DMS114 treated with DMSO at 0.1 percent for 48 hours (cell line): Measurements from ENCODE around the gene MRGPRE.

Experiments
- DNase-seq: peaks from one replicate; lab custom pipeline; 2025; ENCODE audit not compliant: unreplicated experiment; lab: John Stamatoyannopoulos, UW

MRGPRE gene

GRCh38 chr11:3197044-3197695 lies 35.0 kb downstream of the MRGPRE start:
- no peak for DNase-seq

DNA sequence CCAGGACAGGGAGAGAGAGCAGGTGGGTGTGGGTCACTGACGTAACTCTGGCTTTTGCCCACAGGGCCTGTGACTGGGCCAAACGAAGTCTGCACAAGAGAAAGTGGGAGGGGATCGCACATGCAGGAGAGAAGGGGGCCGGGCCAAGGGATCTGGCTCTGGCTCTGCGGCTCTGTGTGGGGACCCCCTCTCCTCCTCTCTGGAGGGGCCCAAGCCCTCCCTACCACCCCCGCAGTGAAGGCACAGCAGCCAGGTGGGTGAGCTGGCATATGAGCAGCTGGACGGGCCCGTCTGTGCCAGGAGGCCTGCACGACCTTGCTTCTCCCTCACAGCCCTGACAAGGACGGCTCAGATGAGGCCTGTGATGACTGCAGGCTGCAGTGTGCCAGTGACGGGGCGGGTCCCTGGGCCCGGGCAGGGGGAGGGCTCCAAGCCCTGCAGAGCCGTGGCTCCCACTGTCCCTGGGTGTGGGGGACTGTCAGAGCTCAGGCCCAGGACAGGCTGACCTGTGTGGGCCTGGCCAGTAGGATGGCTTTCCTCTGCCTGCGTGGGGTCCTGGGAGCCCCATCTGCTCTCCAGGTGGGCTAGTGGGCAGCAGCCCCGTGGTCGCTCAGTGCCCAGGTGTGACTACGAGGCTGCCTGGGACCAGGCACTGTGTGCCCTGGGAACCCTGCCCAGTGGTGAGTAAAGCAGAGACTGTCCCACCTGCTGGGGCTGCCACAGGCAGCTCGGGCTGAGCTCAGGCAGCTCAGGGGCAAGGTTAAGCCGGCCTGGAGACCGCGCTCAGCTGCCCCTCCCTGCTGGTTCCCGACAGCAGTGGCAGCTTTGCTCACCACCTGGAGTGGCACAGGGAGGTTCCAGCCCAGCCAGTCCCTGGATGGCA lies 35.8 kb downstream of the MRGPRE start:
- no peak for DNase-seq

DNA sequence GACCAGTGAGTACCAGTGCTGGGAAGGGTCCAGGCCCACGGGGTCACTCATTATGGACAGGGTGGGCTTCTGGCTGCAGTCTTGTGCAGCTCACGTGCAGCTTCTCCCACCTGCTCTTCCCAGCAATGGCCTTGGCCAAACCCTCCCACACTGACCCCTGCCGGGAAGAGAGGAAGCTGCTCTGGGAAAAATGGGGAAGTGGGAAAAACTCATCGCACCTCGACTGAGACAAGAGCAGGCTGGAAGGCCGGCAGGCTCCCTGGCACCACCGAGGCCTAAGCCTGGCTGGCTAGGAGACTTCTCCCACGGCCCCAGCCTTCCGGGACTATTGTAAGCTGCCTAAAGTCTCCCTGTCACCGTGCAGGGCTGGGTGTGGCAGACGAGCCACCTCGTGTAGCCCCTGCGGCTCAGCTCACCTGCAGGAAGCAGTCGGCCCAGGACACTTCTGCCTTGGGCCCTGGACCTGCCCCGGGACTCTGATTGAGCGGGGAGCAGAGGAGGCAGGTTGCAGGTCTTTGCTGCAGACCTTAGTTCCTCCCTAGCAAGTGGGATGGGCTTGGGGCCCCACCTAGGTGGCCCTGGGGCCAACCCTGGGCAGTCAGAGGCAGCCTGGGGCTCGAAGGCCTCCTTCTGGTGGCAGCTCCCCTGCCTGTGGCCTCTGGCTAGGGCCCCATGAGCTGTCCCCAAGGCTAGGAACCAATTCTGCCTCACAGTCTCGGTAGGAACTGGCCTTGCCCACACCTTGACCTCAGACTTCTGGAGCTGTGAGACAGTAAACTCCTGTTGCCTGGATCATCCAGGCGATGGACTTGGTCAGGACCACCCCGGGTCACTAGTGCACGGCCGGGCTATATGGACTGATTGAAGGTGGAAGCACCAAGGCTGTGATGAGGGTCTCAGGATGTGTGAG lies 36.7 kb downstream of the MRGPRE start:
- DNase-seq, result no peak

DNA sequence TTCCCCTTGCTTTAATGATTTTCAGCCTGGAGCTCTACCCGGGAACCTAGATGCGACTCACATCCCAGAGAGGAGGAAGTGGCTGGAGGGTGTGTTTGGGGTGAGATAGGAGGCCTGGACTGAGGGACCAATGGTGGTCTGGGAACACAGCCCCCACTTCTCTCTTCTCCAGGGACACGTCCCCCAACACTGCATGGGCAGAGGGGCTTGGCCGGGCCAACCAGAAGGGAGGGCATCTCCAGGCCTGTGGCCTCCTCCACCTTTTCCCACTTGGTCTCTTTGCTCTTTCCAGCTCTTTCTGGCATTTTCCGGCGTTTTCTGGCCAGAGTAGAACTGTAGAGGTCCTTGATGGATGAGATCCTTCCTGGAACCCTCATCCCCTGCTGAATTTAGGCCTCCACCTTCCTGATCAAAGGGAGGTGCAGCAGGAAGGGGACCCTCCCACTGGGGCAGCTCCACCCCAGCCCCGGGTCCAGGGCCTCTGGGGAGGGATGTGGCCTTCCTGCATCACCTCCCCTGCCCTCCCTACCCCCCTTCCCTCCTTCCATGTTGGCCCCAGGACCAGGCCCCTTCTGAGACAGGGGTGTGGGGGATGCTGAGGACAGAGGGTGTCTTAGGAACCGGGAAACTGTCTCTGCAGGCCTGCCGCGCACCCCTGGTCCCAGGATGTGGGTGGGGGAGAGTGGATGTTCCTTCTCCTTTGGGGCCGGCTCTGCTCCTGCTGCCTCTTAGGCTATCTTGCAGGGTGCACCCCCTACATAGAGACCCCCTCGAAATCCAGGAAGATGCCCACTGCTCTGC lies 38.0 kb downstream of the MRGPRE start:
- DNase-seq, result no peak

DNA sequence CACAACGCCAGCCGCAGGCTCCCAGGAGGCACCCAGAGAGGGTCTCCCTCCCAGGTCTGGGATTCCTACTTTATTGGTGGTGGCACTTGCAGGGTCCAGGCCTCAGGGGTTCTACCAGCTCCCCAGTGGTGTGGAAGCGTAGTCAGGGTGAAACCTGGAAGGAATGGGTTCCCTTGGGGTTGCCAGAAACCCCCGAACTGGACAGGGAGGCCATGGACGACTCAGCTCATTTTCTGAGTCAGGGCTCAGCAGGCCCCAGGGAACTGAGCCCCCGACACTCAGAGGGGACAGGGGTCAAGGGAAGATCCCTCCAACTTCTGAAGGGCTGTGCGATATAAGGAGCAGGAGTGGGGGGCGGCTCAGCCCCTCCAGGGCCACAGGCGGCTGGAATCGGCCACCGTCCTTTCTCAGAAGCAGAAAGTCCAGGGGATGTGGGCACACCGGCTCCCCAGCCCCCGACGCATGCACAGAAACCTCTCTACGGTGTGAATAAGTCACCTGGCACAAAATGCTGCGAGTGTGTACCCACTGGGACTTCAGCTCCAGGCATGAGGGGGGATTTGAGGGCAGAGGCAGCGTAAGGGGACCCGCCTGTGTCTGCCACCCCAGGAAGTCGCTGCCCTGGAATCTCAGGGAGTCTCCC lies 38.7 kb downstream of the MRGPRE start:
- no peak for DNase-seq

DNA sequence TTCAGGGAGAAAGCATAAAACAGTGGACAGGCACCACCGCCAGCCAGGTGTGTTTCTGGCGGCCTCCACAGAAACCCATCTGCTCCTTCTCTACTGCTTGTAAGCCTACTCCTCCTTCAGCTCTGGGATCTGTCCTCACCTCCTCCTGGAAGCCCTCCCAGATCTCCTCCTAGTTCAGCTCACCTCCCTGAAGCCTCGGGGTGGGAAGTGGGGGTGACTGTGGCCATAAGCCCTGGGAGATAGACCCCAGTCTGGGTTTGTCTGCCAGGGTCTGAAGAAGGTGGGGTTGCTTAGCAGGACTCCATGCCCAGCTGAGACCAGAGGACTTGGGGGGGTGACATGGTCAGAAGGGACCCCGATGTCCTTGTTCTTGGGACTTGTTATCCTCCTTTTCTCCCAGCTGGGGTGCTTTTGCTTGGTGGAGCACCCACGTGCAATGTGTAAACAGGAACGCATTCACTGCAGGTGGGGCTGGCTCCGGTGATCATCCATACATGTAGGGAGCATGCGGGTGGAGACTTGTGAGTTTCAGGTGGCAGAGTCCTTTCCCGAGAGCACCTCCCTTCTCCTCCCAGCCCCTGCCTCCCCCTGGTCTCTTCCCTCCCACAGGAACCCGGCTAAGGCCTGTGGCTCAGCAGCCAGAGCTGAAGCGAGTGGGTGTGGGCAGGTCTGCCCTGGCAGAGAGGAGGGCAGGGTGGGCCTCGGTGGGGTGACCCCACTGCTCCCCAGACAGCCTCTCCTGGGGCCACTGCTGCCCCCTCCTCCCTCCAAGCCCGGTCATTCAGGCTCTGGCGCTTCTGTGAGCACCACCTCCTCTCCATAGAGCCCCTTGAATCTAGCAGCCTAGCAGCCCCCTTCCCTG lies 39.5 kb downstream of the MRGPRE start:
- DNase-seq, result no peak

GRCh38 chr11:3191586-3192324 lies 40.5 kb downstream of the MRGPRE start:
- no peak for DNase-seq

DNA sequence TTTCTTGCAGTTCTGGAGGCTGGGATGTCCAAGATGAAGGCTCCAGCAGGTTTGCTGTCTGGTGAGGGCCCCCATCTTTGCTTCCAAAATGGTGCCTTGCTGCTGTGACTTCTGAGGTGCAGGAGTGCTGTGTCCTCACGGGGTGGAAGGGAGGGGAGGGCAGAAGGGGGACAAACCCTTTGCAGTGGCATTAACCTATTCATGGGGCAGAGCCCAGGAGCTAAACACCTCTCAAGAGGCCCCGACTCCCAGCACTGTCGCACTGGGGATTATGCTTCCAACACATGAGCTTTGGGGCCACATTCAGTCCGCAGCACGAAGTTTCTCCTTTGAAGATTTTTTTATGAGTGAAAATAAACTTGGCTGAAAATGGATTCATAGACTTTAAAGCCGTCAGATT lies 41.6 kb downstream of the MRGPRE start:
- DNase-seq, result no peak

DNA sequence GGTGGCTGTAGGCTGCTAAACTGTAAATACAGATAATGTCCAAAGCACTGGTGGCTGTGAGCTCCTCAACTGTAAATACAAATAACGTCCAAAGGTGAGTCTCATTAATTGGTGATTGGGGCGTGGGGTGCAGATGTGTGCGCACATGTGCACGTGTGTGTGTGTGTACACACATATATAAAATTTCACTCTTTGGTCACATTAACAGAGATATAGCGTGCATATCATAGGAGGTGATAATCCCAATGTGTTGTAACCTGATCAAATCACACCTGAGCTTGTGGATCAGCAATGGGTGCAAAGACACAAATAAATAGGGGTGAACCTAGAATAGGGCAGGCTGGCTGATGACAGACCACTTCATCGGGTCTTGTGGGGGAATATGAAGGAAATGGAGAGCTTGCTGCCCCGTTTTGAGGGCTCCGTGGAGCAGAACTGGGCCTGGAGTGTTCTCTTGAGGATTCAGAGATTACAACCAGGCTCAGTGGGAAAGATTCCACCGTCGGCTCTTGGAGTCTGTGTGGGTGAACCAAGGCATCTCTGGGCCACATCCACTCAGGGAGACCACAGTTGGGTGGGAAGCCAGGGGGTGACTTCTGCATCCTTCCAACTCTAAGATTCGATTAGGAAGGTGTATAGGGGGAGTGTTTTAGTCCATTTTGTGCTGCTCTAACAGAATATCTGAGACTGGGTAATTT lies 42.2 kb downstream of the MRGPRE start:
- DNase-seq, result no peak

DNA sequence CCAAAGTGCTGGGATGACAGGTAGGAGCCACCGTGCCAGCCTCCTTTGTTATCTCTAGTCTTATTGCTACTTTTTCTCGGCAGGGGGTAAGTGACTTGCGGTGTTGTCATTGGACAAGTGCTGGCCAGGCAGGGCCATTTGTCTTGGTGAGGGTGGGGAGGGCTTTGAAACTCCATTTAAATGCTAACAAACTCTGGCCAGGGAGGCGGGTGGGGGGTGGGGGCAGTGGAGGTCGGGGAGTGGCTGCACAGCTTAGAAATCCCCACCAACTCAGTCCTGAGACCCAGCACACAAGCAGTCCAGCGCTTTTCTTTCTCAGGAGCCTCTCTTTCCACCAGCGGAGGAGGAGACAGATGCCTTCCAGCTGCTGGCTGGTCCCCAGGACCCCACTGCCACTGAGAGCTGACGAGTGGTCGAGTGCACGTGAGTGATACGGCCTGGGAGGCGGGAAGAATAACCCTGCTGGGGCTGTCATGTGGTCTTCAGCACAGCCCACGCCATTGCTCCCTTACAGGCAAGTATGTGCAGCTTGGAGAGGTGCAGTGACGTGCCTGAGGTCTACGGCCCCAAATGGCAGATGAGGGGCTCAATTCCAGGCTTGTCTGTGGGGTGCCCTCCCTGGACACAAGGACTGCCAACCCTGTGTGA lies 42.9 kb downstream of the MRGPRE start:
- DNase-seq, result no peak

GRCh38 chr11:3188496-3189195 lies 43.6 kb downstream of the MRGPRE start:
- DNase-seq, result no peak

- no peak for DNase-seq
Observed at GRCh38 chr11:3186166-3186953, 45.9 kb downstream of the MRGPRE start.

GRCh38 chr11:3184732-3185347 lies 47.4 kb downstream of the MRGPRE start:
- no peak for DNase-seq

GRCh38 chr11:3183523-3183922 lies 48.7 kb downstream of the MRGPRE start:
- DNase-seq, result no peak

DNA sequence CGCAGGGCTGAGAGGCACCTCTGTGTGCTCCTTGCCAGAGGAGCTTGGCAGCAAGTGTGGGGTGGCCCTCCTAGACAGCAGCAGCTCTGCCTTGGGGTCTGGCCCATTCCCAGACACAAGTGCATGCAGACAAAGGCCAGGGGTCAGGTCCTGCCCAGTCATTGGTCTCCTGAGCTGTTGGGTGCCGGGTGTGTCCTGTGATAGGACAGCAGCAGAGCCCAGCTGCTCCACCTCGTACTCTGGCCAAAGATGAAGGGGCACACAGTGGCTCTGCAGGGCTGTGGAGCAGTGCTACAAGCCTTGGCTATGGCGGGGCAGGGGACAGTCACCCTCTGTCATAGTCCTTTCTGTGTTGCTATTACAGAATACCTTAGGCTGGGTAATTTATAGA lies 49.8 kb downstream of the MRGPRE start:
- no peak for DNase-seq
